Left ventricle myocardium superior (tissue), 1 donor: ENCODE data around the gene TMEM266. TPM values are rescaled to one million over a fixed set of nuclear protein-coding genes. Genes with fewer than 3 reads are reported as not detected.
A peak's percentile ranks its signal among the peaks of the same experiment; 100 is the strongest.

ENCODE experiments used
- ATAC-seq: fragments of 200-7000 bp; cut with Tn5 transposase; one replicate; pipeline ENCODE4 v1.9.1; 2020; ENCODE audit warnings: mild to moderate bottlenecking, moderate library complexity
- DNase-seq: peaks from one replicate; pipeline ENCODE4 v3.0.0-alpha.2; 2020
- intact Hi-C: fragments of 100-400 bp; cut with micrococcal nuclease; formaldehyde crosslinking; loops from one replicate; pipeline ENCODE4 v1.11.0; 2022
- total RNA-seq: library from RNA; stranded (reverse); fragmentation: NEBNext Ultra II Directional; extraction: Animal tissue kit (Norgen Biotek cat#: 25700); gene quantifications from one replicate; pipeline ENCODE4 v1.2.1, GENCODE V29; 2021
- donor health status: DM: no; HTN: yes; CAD: no; lungs with severe emphysema.

TMEM266 gene
- total RNA-seq, 1 donor from 2014 or later, result 0.10 TPM

GRCh38 chr15:76062286-76062685, 2.5 kb downstream of the TMEM266 start:
- intact Hi-C loops, result loop anchor here (5.0 kb wide), 1 partner anchor 75 kb away; no protein-coding TSS in a partner anchor
- ATAC-seq (no peak), DNase-seq (no peak)

DNA sequence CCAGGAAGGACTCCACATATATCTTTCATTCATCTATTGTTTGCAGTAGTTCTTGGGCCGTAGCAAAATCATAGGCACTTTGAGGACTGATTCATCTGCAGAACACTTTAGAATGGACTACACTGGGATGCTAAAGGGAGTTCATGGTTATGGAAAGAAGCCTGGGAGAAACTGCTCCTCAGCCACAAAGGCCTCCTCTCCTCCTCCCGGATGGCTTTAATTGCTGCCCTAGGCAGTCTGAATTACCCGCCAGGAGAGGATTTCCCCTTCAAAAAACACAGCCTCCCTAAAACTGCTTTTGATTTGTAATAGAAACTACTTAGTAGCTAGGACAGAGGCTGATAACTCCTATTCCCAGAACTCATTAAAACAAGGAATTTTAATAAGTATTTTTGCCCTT, 4.6 kb downstream of the TMEM266 start:
- no peak for ATAC-seq
- no peak for DNase-seq
- intact Hi-C loops, result loop anchor here (5.0 kb wide), 1 partner anchor 73 kb away; no protein-coding TSS in a partner anchor

DNA sequence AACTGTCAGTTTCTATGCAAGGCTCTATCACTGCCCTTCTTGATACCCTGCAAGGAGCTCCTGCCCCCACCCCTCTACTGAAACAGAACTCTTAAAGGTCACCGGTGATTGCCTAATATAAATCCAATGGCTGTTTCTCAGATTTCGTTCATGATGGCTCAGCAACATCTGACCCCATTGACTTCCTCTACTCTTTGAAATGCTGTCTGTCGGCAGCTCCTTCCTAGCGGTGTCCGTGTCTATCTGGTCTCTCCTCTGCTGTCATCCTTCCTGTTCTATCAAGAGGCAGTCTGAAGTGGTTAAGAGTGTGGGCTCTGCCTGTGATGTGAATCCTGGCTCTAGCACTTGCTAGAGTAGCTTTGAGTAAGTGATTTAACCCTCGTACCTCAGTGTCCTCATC, 5.5 kb downstream of the TMEM266 start:
- ATAC-seq (no peak), DNase-seq (no peak)
- intact Hi-C loops, result no loop called here

DNA sequence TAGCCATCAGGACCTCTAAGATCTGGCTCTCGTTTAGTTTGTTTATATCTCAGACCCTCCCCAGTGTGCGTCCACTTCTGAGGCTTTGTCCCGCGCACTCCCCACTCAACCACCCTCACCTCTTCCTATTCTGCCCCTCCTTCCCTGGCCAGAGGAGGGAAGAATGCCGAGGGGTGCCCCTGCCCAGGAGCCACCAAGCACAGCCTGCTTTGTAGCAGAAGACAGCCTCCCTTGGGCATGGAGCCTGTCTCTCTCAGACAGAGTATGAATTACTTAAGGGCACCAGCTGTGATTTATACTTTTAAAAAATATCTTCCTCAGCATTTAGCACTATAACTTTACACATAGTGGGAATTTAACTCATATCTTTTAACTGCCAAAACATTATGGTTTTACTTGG, 6.0 kb downstream of the TMEM266 start:
- intact Hi-C loops, result no loop called here
- no peak for ATAC-seq
- no peak for DNase-seq

DNA sequence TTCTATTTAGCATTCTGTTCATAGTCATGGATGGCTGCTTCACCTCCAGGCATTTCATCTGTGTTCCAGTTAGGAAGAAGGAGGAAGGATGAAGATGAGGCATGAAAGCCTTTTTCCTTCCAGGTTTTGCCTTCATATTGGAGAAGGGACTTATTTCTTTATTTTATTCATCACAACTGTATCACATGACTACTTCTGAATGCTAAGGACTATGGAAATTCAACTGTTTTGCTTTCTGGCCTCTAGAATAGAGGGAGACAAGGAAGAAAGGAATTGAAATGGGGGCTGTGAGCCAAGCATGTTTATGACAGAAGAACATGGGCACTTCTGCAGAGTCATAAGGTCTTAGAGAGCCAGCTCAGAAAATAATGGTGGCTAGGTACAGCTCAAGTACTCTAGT, 10.4 kb downstream of the TMEM266 start:
- DNase-seq (no peak), ATAC-seq (no peak)
- intact Hi-C loops, result no loop called here

DNA sequence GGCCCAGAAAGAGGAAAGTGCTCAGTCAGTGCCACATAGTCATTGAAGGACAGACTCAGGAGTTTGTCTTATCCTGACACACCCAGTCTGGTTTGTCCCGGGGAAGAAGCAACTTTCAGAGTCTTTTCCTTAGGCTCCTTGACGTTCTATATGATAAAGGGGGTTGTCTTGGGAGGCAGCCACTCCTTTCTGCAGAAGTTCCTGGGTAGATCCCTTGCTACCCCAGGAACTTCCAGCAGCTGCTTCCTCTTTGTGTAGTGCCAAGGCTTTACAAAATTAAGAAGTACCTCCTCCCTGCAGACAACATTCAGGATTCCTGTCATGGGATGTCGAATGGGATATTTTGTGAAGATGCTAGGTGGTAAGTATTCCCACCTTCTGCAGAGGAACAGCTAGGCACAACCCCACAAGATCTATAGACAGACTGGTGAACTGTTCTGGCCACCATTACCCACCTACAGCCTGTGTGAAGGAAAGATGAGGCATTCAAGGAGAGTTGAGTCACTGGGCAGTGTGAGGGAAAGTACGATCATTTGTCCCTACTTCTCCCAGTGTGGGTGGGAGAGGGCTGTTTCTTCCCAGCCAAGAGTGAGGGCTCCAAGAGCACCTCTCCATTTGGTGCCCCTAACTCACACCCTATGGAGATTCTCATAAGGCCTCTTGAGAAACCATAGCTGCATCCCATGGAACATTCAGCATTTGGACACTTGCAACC, 11.3 kb downstream of the TMEM266 start:
- no peak for DNase-seq
- ATAC-seq, result no peak
- intact Hi-C loops, result no loop called here

GRCh38 chr15:76071806-76072205, 12.0 kb downstream of the TMEM266 start:
- intact Hi-C loops, result no loop called here
- no peak for ATAC-seq
- no peak for DNase-seq

GRCh38 chr15:76073554-76073953, 13.8 kb downstream of the TMEM266 start:
- no peak for DNase-seq
- intact Hi-C loops, result no loop called here
- no peak for ATAC-seq

DNA sequence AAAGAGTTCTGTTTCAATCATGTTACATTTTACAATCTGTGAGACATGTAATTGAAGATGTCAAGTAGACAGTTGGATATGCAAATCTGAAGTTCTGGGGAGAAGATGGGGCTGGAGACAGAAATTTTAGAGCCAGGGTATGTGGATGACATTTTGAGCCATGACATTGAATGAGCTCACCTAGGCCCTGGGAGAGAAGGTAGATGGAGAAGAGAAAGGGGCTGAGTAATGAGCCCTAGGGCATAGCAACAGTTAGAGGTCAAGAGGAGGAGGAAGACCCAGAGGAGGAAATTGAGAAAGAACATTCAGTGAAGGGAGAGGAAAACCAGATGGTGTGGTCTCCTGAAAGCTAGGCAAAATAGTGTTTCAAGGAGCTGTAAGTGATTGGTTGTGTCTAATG, 15.3 kb downstream of the TMEM266 start:
- no peak for DNase-seq
- intact Hi-C loops, result no loop called here
- no peak for ATAC-seq

DNA sequence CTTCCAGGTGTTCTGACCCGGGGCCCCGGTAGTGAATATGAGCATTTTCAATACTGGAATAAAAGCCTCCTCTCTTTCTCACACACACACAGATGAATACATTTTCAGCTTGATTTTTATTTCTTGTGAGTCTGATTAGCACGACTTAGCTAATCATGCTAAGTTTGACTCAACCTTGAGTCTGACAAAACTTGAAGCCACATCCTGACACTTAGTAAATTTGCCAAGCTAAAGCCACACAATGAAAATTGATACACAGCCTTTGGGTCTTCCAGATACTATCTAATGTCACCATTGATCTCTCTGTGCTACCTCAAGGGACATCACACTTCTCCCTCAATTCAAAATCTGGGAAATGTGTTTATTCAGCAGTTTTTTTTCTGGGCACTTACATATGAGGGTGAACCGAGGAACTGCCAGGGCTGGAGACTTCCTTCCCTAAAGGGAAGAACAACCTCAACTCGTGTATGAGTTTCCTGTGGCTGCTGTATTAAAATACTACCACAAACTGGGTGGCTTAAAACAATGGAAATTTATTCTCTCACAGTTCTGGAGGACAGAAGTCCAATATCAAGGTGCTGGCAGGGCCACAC, 18.6 kb downstream of the TMEM266 start:
- ATAC-seq, result no peak
- intact Hi-C loops, result no loop called here
- DNase-seq, result no peak

- intact Hi-C loops, result no loop called here
- ATAC-seq (no peak), DNase-seq (no peak)
Observed at GRCh38 chr15:76084256-76084655, 24.5 kb downstream of the TMEM266 start.

DNA sequence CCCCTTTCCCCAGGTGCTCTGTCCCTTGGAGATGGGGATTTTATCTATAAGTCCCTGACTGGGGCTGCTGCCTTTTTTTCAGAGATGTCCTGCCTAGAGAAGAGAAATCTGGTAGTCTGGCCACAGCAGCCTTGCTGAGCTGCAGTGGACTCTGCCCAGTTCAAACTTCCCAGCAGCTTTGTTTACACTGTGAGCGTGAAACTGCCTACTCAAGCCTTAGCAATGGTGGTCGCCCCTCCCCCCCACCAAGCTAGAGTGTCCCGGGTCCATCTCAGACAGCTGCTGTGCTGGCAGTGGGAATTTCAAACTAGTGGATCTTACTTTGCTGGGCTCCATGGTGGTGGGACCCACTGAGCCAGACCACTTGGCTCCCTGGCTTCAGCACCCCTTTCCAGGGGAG, 38.9 kb downstream of the TMEM266 start:
- no peak for ATAC-seq
- no peak for DNase-seq
- intact Hi-C loops, result no loop called here

- intact Hi-C loops, result no loop called here
- ATAC-seq (no peak), DNase-seq (no peak)
Observed at GRCh38 chr15:76099388-76099787, 39.6 kb downstream of the TMEM266 start.

DNA sequence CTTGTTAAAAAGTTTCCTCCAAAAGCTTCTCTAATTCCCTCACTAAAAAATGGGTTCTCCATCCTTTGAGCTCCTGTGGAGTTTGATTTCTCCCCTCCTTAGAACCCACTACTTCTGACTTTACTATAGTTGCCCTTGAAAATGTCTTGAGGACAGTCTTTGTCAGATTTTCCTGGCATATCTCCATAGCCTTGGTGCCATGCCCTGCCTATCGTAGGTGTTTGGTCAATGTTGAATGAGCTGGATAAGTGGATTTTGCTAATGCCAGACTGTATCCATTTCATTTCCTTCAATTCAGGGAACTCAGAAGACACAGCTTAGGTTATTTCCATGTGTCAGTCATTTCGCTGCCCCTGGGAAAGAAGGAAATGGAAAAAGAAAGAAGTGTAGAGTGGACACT, 40.6 kb downstream of the TMEM266 start:
- intact Hi-C loops, result no loop called here
- DNase-seq (no peak), ATAC-seq (no peak)

DNA sequence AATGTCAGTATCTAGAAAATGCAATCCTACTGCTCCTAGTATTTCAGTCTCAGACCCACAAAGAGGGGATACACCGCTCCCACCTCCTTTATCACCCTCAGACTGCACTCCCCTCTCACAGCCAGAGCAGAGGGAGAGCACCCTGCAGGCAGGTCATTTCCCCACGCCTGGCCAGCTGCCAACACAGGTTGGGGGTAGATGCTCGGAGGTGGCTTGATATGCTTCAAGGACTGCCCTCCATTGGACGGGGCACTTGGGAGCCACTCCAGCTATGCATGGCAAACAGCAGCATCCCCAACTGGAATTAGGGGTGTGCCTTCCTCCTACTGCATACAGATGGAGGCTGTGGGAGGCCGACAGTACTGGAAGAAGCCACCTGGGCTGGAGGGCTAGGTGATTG, 41.9 kb downstream of the TMEM266 start:
- ATAC-seq (no peak), DNase-seq (no peak)
- intact Hi-C loops, result no loop called here

DNA sequence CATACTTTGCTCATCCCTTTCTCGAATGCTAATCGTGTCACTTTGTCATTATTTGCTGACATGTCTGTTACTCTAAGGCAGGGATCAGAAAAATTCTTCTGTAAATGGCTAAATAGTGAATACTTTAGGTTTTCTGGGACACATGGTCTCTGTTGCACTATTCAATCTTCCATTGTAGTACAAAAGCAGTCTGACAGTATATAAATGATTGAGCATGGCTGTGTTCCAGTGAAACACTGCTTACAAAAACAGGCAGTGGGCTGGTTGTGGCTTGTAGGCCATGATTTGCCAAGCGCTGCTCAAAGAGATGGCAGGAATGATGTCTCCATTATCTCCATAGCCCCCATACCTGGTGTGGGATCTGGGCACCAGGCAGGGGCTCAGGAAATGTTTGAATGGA, 45.6 kb downstream of the TMEM266 start:
- ATAC-seq (no peak), DNase-seq (no peak)
- intact Hi-C loops, result no loop called here

- no peak for DNase-seq
- intact Hi-C loops, result no loop called here
- no peak for ATAC-seq
Observed at GRCh38 chr15:76105911-76106310, 46.1 kb downstream of the TMEM266 start.

DNA sequence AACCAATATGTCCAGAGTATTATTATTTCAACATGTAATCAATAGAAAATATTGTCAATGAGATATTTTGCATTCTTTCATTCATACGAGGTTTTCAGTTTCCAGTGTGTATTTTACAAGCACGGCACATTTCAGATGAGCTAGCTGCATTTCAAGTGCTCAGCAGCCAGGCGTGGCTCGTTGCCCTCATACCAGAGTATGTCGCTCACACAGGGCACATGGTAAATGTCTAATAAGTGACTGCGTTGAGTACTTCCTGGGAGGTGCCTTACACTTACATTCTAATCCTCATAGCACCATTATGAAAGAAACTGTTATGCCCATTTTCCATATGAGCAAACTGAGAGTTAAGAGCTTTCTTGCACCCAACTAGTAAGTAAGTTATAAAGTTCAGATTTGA, 47.4 kb downstream of the TMEM266 start:
- DNase-seq (no peak), ATAC-seq (no peak)
- intact Hi-C loops, result no loop called here

DNA sequence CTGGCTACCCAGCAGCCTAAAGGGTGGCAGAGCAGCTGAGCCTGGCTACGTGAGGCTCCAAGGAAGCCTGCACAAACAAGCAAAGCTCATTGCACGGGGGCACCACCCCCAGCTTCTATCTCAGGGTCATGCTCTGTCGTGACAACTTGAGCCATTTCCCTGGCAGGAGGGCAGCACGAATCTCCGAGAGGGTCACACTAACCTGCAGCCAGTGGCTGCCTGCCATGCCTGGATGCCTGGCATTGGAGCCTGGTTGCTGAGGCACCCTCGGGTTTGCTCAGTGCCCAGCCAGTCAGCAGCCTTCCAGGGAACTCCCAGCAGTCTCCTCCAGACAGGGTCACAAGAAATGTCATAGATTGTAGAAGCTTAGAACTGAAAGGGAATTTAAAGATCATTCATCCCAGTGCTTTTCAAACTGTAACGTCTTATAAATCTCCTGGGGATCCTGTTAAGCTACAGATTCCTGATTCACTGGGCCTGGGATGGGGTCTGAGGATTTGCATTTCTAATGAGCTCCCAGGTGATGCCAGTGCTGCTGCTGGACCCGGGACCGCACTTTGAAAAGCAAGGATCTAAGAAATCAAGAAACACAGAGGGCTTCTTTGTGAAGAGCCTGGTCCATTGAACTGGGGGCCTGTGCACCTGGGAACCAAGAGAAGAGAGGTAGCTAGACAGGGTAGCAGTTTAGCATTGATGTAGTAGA, 48.4 kb downstream of the TMEM266 start:
- intact Hi-C loops, result no loop called here
- peak; percentile 58 for DNase-seq
- peak; percentile 87 for ATAC-seq

DNA sequence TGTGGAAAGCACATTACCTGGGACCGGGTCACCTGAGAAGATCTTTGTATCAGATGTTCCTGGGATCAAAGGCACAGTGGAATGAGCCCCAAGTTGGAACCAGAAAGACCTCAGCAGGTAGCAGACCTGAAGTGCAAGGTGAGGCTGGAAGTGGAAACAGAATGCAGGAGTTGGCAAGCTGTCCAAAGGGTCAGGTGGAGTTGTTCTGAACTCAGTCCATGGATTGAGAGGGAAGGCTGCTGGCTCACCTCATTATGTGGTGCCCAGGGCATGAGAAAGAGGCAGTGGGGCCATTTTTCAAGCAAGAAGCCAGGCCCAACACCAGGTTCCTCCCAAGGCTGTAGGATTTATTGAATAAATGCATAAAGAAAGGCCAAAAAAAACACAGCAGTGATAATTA, 49.3 kb downstream of the TMEM266 start:
- ATAC-seq, result no peak
- intact Hi-C loops, result no loop called here
- DNase-seq, result no peak

DNA sequence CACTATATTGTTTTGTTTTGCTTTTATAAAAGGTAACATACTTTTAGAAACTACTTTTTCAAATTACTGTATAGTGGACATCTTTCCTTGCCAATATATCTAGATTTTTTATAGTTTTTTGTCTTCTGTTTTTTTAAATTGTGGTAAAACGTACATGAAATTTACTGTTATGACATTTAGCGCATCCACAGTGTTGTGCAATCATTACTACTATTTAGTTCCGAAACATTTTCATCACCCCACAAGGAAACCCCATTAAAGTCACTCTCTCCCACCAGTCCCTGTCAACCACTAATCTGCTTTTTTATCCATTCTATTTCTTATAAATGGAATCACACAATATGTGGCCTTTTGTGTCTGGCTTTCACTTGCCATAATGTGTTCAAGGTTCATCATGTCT, 54.8 kb downstream of the TMEM266 start:
- intact Hi-C loops, result no loop called here
- DNase-seq (no peak), ATAC-seq (no peak)
